AG04449 (cell line): ENCODE results near the gene SPAG8.
A peak's percentile ranks its signal among the peaks of the same experiment; 100 is the strongest.

Source experiments
- CTCF ChIA-PET: fragments of 350-600 bp; formaldehyde crosslinking; extraction: SDS; loops from one replicate; lab custom pipeline; 2021; ENCODE audit warnings: antibody characterized with exemption; lab: Yijun Ruan, JAX
- POLR2A ChIA-PET: fragments of 400-600, 350-600 bp; formaldehyde crosslinking; extraction: SDS; loops from one replicate; lab custom pipeline; 2020; ENCODE audit warnings: antibody characterized with exemption, inconsistent platforms; lab: Yijun Ruan, JAX
- DNase-seq: peaks from one replicate; pipeline ENCODE4 v3.0.0-alpha.2; 2010; ENCODE audit warnings: low read depth, low spot score
- H3K4me3 ChIP-seq: 2 replicates; pipeline ENCODE4 v1.5.1; 2011; ENCODE audit warnings: low read depth, mild to moderate bottlenecking, control low read depth, low read length
- CTCF ChIP-seq: IDR thresholded peaks from one replicate; pipeline ENCODE4 v1.5.1; 2011; ENCODE audit warnings: mild to moderate bottlenecking, moderate library complexity, low read length, control low read depth, inconsistent platforms; ENCODE audit not compliant: insufficient read depth; ENCODE audit errors: missing control alignments

Gene SPAG8

GRCh38 chr9:35814841-35815543, 2.9 kb upstream of the SPAG8 start, which contains the start of gene HINT2:
TSS of gene HINT2 (minus strand) at chr9:35815042. CDS start at chr9:35814979, 63 bp downstream.
- H3K4me3 ChIP-seq = peak within 1 kb of the TSS; percentile 87
- POLR2A ChIA-PET = interaction anchor here (1.1 to 1.2 kb wide), 2 partner anchors 16 to 87 kb away, joined by 4 to 5 read pairs; no protein-coding TSS in a partner anchor
- no peak for TF ChIP-seq CTCF
- peak; percentile 94 for DNase-seq
- CTCF ChIA-PET = interaction anchor here (0.6 to 17.0 kb wide), 18 partner anchors 9 to 217 kb away, joined by 3 to 201 read pairs (median 4); partner anchors contain the start of genes CCDC107, HRCT1, NPR2 and RMRP

- POLR2A ChIA-PET = interaction anchor here (0.6 to 1.2 kb wide), 3 partner anchors 16 to 144 kb away, joined by 3 to 5 read pairs (median 4); no protein-coding TSS in a partner anchor
- CTCF ChIA-PET = interaction anchor here (0.6 to 17.0 kb wide), 23 partner anchors 10 to 218 kb away, joined by 3 to 201 read pairs (median 3); partner anchors contain the start of genes CCDC107, HRCT1, NPR2 and RMRP
- peak; percentile 57 for TF ChIP-seq CTCF
- no peak for DNase-seq
- H3K4me3 ChIP-seq = peak overlapping the region; percentile 87
Measured at GRCh38 chr9:35814106-35814840, 2.2 kb upstream of the SPAG8 start.

- CTCF ChIA-PET = interaction anchor here (0.8 to 17.0 kb wide), 21 partner anchors 9 to 196 kb away, joined by 3 to 201 read pairs (median 6); partner anchors contain the start of genes CCDC107, HRCT1, NPR2 and RMRP
- POLR2A ChIA-PET = interaction anchor here (1.2 to 1.4 kb wide), 2 partner anchors 86 kb away, joined by 3 to 4 read pairs; no protein-coding TSS in a partner anchor
Measured at GRCh38 chr9:35813434-35814105, 1.5 kb upstream of the SPAG8 start.

GRCh38 chr9:35811381-35812024, 559 bp downstream of the SPAG8 start:
- TF ChIP-seq CTCF = no peak
- no peak for DNase-seq
- peak overlapping the region; percentile 64 for H3K4me3 ChIP-seq
- ChIA-PET POLR2A (interaction anchor here (0.7 to 1.1 kb wide), 3 partner anchors 21 to 123 kb away, joined by 3 to 4 read pairs (median 3); no protein-coding TSS in a partner anchor), CTCF (interaction anchor here (1.5 to 17.0 kb wide), 8 partner anchors 12 to 150 kb away, joined by 4 to 201 read pairs (median 14); partner anchors contain the start of genes FAM221B, NPR2 and TMEM8B)

More at GRCh38 chr9:35813434-35814105, 1.5 kb upstream of the SPAG8 start:
- no peak for DNase-seq
- peak; percentile 42 for TF ChIP-seq CTCF
- H3K4me3 ChIP-seq = no peak overlapping the region

GRCh38 chr9:35810122-35810521, 1.9 kb downstream of the SPAG8 start:
- TF ChIP-seq CTCF = no peak
- ChIA-PET CTCF (interaction anchor here (3.2 to 17.0 kb wide), 2 partner anchors 20 to 93 kb away, joined by 10 to 201 read pairs; partner anchors contain the start of gene NPR2), POLR2A (no interaction called here)
- H3K4me3 ChIP-seq = no peak overlapping the region
- no peak for DNase-seq
